Activated CD8-positive, alpha-beta memory T cell treated with anti-CD3 and anti-CD28 coated beads, Interleukin-2, amount 50 U/mL, for 24 hours (primary cell): Measurements from ENCODE around the gene MAPK4.
"Not testable (repeated sequence)": the region's sequence is repeated elsewhere in the genome, so short reads cannot be mapped to it uniquely, and the experiment has no call there.

Source experiments
- DNase-seq: peaks from one replicate; pipeline ENCODE4 v3.0.0-alpha.2; 2020; ENCODE audit errors: extremely low read depth

MAPK4 gene

DNA sequence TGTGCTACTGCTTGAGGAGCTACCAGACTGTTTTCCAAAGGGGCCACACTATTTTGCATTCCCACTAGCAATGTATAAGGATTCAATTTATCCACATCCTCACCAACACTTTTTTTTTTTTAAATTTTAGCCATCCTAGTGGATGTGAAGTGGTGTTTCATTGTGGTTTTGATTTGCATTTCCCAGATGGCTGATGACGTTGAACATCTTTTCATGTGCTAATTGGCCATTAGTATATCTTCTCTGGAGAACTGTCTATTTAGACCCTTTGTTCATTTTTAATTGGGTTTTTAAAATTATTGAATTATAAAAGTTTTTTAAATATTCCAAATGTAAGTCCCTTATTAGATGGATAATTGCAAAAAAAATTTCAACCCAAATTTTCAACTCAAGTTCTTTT lies 121.1 kb downstream of the MAPK4 start:
- DNase-seq: no peak

DNA sequence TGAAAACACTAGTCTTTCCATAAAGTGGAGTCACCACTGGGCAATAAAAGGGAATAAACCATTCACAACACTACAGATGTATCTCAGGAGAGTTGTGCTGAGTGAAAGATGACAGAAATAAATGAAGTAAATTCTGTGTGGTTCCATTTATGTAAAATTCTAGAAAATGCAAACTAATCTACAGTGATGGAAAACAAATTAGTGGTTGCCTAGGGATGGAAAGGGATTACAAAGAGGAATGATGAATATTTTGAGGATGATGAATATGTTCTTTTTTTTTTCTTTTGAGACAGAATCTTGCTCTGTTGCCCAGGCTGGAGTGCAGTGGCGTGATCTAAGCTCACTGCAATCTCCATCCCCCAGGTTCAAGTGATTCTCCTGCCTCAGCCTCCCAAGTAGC lies 123.0 kb downstream of the MAPK4 start:
- DNase-seq: no peak

DNA sequence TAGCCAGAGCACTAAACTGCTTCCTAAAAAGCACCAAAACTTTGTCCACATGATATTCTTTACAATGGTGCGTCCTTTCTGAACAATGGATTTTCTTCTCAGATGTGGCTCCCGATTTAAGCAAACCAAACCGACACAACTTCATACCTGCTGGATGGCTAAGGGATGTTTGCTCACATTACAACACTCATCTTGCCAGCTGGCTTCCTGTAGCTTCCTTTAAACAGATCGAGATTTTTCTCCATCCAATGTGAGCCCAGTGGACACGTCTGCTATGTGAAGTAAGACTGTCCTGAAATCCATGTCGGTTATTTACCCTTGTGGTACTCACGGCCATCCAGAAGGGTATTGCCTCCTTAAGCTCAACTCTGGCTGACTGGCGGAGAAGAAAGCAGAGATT lies 126.5 kb downstream of the MAPK4 start:
- DNase-seq: no peak

- DNase-seq: no peak
Observed at GRCh38 chr18:50687491-50687890, 127.6 kb downstream of the MAPK4 start.

DNA sequence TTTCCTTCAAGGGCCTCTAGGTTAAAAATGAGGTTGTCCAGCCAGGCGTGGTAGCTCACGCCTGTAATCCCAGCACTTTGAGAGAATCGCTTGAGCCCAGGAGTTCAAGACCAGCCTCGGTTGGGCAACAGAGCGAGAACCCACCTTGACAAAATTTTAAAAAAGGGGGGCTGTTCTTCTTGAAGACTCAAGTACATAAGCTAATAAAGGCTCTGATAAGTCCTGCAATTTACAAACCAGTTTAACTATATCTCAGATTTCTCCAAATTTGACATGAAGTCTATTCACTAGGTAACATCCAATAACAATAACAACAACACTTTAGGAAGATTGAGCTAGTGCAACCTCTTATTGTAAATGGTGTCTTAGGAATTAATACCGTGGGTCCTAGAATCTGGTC lies 129.7 kb downstream of the MAPK4 start:
- no peak for DNase-seq

GRCh38 chr18:50694147-50694546 lies 134.3 kb downstream of the MAPK4 start:
- no peak for DNase-seq

GRCh38 chr18:50695431-50696176 lies 135.7 kb downstream of the MAPK4 start:
- no peak for DNase-seq

DNA sequence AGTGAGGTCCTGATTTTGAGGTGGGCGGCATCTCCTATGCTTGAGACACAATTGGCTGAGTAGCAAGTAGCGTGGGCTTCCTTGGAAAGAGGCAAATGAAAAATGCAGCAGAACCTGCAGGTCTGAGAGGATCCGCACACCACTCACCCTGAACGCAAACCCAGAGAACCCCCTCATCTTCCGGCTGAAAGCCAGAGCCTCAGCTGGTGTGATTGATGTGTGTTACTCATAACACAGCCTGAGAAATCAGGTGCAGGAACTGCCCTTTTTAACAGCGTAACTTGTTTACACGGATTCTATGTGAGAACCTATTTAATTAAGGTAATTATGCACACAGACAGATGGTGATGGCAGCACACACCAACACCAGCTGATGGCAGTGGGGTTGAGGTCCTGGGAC lies 136.5 kb downstream of the MAPK4 start:
- no peak for DNase-seq

GRCh38 chr18:50696929-50697328 lies 137.0 kb downstream of the MAPK4 start:
- DNase-seq: no peak

DNA sequence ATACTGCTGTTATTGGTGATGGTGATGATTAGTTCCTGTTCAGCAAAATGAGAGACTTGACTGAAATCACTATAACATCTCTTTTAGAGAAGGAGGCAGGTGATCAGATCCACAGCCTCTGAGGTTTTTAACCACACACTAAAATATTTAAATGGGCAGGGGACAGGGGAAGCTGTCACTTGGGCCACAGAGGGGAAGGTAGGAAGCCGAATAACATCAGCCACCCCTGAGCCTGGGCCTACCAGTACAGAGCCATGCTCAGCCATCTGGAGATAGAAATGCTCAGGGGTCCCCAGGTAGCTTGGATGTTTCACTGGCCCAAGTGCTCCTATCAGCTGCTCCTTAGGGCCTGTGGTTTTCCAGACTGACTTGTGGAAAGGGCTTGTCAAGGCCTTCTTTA lies 137.6 kb downstream of the MAPK4 start:
- no peak for DNase-seq

DNA sequence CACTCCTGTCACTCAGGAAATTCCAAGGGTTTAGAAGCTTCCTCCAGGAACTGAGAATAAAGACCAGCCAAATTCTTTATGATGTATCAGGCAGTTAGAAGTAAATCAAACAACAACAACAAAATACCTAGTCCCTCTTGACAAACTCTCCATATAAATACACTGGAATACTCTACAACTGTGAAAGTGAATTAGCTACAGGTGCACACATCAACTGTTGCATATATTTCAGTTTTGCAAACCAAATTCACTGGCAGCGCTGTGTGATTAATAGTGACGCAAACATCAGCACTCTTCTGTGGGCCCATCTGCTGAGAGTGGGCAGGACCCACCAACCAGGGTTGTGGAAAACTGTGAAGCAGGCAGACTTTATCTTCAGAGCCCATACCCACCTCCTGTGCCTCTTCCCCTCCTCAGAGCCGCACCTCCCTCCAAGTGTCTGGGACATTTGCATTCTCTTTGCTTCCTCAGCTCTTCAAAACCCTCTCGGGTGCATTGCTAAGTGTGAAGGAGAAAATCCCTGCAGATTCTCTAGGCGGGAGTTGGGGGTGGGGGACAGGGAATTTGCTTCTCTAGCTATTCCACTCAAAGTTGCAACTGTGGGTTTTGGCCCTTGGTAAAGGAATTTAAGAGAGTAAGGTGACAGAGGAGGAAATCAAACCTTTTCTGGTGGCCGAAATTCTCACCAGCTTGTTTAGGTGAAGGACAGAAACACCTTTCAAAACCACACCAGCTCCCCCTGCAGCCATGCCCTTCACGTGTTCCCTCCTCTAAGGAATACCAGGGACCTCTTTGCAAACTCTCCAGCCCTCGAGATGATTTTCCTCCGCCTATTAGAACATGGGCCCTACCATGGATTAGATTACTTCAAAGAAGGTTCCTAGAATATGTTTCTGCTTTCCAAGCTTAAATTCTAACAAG lies 140.6 kb downstream of the MAPK4 start:
- DNase-seq: no peak

DNA sequence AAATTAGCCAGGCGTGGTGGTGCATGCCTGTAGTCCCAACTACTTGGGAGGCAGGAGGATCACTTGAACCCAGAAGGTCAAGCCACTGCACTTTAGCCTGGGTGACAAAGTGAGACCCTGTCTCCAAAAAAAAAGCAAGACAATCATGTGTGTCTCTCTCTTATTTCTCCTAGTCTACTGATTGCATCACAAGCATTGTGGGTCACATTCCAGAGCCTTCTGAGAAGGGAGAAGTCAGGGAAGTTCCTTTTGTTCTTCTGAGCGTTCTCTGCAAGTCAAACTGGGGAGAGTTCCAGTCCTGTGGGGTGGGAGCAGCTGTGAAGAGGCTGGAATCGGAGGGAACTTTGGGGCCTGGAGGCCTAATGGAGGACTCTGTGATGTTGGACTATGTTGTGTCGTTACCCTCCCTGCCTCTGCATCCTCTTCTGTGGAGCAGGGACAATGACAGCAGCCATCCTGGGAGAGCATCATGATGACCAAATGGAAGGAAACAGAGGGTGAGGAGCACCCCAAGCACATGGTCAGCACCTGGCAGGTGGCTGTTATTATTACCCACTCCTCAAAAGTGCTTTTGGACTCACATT lies 144.6 kb downstream of the MAPK4 start:
- no peak for DNase-seq

GRCh38 chr18:50706199-50706598 lies 146.3 kb downstream of the MAPK4 start:
- no peak for DNase-seq

DNA sequence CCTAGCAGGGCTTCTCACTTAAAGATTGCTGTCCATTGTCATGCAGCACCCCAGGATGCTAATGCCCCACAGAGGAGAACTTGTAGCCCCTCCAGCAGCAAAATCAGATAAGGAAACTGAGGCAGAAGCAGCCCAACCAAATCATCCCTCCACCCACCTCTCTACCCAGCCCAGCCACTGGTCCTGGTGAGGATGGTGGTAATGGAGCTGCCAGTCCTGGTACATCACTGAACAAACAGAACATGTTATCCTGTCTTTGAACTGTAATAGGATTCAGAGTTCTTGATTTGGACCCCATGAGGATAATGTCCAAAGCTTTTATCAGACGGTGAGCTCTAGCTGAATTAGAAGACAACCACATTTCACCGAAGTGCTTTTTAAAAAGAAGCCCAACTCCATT lies 146.8 kb downstream of the MAPK4 start:
- DNase-seq: no peak

- not testable (repeated sequence) for DNase-seq
Observed at GRCh38 chr18:50707297-50707696, 147.4 kb downstream of the MAPK4 start.

- DNase-seq: no peak
Observed at GRCh38 chr18:50707855-50708469, 148.1 kb downstream of the MAPK4 start.

GRCh38 chr18:50709193-50709592 lies 149.3 kb downstream of the MAPK4 start:
- DNase-seq: no peak

- DNase-seq: no peak
Observed at GRCh38 chr18:50711386-50711785, 151.5 kb downstream of the MAPK4 start.

- no peak for DNase-seq
Observed at GRCh38 chr18:50715919-50716318, 156.0 kb downstream of the MAPK4 start.

DNA sequence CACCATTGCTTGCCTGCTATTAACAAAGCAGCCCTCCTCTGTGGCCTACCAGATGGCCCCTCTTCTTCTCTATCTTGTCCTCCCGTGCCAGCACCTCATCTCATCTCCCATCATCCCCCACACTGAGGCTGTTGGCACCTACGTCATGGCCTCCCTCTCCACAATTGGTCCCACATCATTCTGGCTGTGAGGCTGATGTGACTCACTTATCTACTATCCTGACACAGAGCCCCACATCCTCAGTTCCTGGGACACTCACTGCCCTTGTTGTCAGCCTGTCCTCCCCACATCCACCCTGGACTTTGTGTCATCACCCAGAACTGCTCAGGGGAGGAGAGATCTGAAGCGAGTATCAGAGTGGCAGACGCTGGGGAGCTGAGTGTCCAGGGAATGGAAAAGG lies 157.0 kb downstream of the MAPK4 start:
- DNase-seq: no peak

- no peak for DNase-seq
Observed at GRCh38 chr18:50717563-50717962, 157.7 kb downstream of the MAPK4 start.
